Heart right ventricle (tissue), 16 donors: Measurements from ENCODE around the gene IRF6. TPM values are rescaled to one million over a fixed set of nuclear protein-coding genes. Genes with fewer than 3 reads are reported as not detected.
A peak's percentile ranks its signal among the peaks of the same experiment; 100 is the strongest.
"Not testable (repeated sequence)": the region's sequence is repeated elsewhere in the genome, so short reads cannot be mapped to it uniquely, and the experiment has no call there.

Experiments used
- ATAC-seq, 8 donors: fragments of 200-7000 bp; cut with Tn5 transposase; one replicate each; pipeline ENCODE4 v1.9.1; 2020; ENCODE audit warnings: mild to moderate bottlenecking in 8 of 8, moderate library complexity in 8 of 8, moderate number of reproducible peaks in 1 of 8
- DNase-seq, 2 donors: peaks; one replicate each; pipeline ENCODE4 v3.0.0-alpha.2; 2020
- H3K27ac ChIP-seq, 10 donors: fragments of 200-600 bp; sonication (generic) in 2 of 10; one replicate each; pipeline versions ENCODE4 v1.5.0 to v1.8.0; 2020 to 2022; ENCODE audit warnings: mild to moderate bottlenecking in 3 of 10
- H3K27me3 ChIP-seq, 7 donors: fragments of 200-600 bp; one replicate each; pipeline ENCODE4 v1.8.0; 2021 to 2022; ENCODE audit warnings: mild to moderate bottlenecking in 2 of 7
- H3K36me3 ChIP-seq, 9 donors: fragments of 200-600 bp; sonication (generic) in 1 of 9; one replicate each; pipeline versions ENCODE4 v1.5.0 to v1.8.0; 2020 to 2022; ENCODE audit warnings: mild to moderate bottlenecking in 2 of 9
- H3K4me1 ChIP-seq, 9 donors: fragments of 200-600 bp; sonication (generic) in 1 of 9; one replicate each; pipeline versions ENCODE4 v1.5.0 to v1.8.0; 2020 to 2022; ENCODE audit warnings: mild to moderate bottlenecking in 4 of 9
- H3K4me3 ChIP-seq, 10 donors: fragments of 200-600 bp; sonication (generic) in 2 of 10; one replicate each; pipeline versions ENCODE4 v1.5.0 to v1.8.0; 2020 to 2022; ENCODE audit warnings: mild to moderate bottlenecking in 7 of 10, moderate library complexity in 2 of 10
- H3K9me3 ChIP-seq, 11 donors: fragments of 200-600 bp in 10 of 11; sonication (generic) in 2 of 11; one replicate each; pipeline versions ENCODE4 v1.5.0 to v1.8.0; 2013 to 2022; ENCODE audit warnings: mild to moderate bottlenecking in 2 of 11, control low read depth in 1 of 11, moderate library complexity in 1 of 11
- WGBS, 2 donors: extraction: QIAGEN DNeasy Blood & Tissue Kit; methylation state at CpG; one replicate each; pipeline ENCODE4 v1.1.7; 2013; ENCODE audit warnings: inconsistent platforms in 1 of 2; 5-methylcytosine and 5-hydroxymethylcytosine counted together
- intact Hi-C, 10 donors: fragments of 100-400 bp; cut with DNase I; formaldehyde crosslinking; loops; one replicate each; pipeline versions ENCODE4 v1.11.1 to v1.14.2; 2022
- polyA plus RNA-seq, 2 donors: library from polyadenylated mRNA; stranded (reverse); fragments of 200-250 nt; gene quantifications; one replicate each; pipeline ENCODE4 v1.2.3, GENCODE V29; 2013
- total RNA-seq, 10 donors: library from RNA; stranded (reverse); fragmentation: NEBNext Ultra II Directional in 3 of 10; extraction: Animal tissue kit (Norgen Biotek cat#: 25700) in 3 of 10; gene quantifications; one replicate each; pipeline versions ENCODE4 v1.2.1 to v1.2.4, GENCODE V29; 2021 to 2023
- TF ChIP-seq, protein P1 (sequence below), 9 donors: fragments of 200-600 bp; sonication (generic) in 2 of 9; IDR thresholded peaks; one replicate each; pipeline versions ENCODE4 v1.5.0 to v1.8.0; 2021 to 2022; ENCODE audit warnings: antibody characterized with exemption in 9 of 9, mild to moderate bottlenecking in 5 of 9, moderate library complexity in 1 of 9
- donor health status: Arrhythmogenic right ventricular cardiomyopathy.
- donor health status: ischemic (EF 13 %, LVEDD 7.1; RV severe dilation, severe dysfunction).
- donor health status: healthy with polysubstance abuse.
- donor health status: DM: no; HTN: yes; CAD: no.
- donor health status: DM: no; HTN: no; CAD: no.
- donor health status: ischemic (EF 25% LVEDD 6.9; RV normal size, moderate dysfunction).
- donor health status: ischemic (EF 25% LVEDD 5.7; RV mildly dilated, moderate dysfunction).
- donor health status: healthy.
- donor health status: DM: yes; HTN: yes; CAD: no.
- donor health status: Ischemic cardiomyopathy.
- donor health status: ischemic (EF 35%, LVEDD 5.7; RV mildly dilated, moderate dysfunction).
- donor health status: nonischemic (EF 11% LVEDD 7.7; RV severe dilation, severe dysfunction).
- donor health status: DM: yes; HTN: yes; CAD: no.
- donor health status: PGD.
- donor health status: ischemic (EF 29% LVEDD 5.4; RV normal size, mild dysfunction).
- donor health status: nonischemic (EF 23%, LVEDD 6.1; RV moderate dilation, normal function).

IRF6 gene
- total and polyA plus RNA-seq, 12 donors = 1.2 to 69.4 (median 41.3) TPM

- ATAC-seq (no peak), DNase-seq (no peak)
- Histone ChIP-seq H3K4me1 (peaks cover 4 to 52% (median 25%) of the 10 kb centered on the region in 9 donors), H3K27me3 (no peaks in the 10 kb centered on the region), H3K4me3 (no peak overlapping the region), H3K9me3 (no peaks in the 10 kb centered on the region), H3K27ac (peak overlapping the region in 5 of 10 donors; percentile 59 to 89 (median 75)), H3K36me3 (no peaks in the 10 kb centered on the region)
- intact Hi-C loops = no loop called here
- TF ChIP-seq, protein P1, sequence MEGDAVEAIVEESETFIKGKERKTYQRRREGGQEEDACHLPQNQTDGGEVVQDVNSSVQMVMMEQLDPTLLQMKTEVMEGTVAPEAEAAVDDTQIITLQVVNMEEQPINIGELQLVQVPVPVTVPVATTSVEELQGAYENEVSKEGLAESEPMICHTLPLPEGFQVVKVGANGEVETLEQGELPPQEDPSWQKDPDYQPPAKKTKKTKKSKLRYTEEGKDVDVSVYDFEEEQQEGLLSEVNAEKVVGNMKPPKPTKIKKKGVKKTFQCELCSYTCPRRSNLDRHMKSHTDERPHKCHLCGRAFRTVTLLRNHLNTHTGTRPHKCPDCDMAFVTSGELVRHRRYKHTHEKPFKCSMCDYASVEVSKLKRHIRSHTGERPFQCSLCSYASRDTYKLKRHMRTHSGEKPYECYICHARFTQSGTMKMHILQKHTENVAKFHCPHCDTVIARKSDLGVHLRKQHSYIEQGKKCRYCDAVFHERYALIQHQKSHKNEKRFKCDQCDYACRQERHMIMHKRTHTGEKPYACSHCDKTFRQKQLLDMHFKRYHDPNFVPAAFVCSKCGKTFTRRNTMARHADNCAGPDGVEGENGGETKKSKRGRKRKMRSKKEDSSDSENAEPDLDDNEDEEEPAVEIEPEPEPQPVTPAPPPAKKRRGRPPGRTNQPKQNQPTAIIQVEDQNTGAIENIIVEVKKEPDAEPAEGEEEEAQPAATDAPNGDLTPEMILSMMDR (IDR thresholded peaks at IDR 0.05) = no peak
- WGBS, 2 donors = 92% methylated on average over 4 of the region's 4 CpGs
These were observed 3.2 kb downstream of the IRF6 start for GRCh38 chr1:209802780-209803152.

DNA sequence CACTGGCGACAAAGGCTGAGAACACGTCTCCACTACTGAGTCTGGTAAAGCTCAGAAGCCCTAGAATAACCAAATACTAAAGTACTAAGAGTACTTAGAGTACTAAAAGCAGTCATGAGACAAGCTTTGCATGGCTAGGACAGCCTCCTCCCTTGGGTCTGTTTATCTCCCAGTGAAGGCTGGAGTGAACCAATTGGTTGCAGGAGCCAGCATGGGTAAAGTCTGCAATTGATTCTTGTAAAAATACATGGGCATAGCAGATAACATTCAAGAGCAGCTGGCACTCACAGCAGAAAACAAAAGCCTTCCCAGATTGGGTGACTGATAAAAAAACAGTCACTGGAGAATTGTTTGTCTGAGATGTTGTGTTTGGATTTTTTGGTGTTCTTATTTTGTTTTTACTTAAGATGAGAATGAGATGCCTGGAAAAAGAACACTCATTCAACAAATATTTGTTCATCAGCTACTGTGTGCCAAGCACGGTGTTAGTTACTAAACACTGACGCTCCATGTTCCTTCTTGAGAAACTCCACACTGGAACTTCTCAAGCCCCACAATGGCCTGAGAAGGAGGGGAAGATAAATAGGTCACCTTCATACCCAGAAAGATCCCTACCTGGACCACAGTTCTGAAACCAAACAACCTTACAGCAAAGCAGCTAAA is 3.7 kb downstream of the IRF6 start:
- intact Hi-C loops = no loop called here
- 62 to 63% methylated on average over 4 of the region's 4 CpGs for WGBS, 2 donors
- Histone ChIP-seq H3K27ac (peak overlapping the region; percentile 34 to 89 (median 71)), H3K27me3 (no peaks in the 10 kb centered on the region), H3K4me3 (peak overlapping the region in 8 of 10 donors; percentile 1 to 41 (median 20)), H3K4me1 (peaks cover 4 to 47% (median 22%) of the 10 kb centered on the region in 9 donors), H3K9me3 (no peaks in the 10 kb centered on the region), H3K36me3 (no peaks in the 10 kb centered on the region)
- TF ChIP-seq, protein P1 (IDR thresholded peaks at IDR 0.05) = no peak
- peak in 6 of 8 donors; percentile 39 to 78 (median 52) for ATAC-seq
- no peak for DNase-seq

GRCh38 chr1:209800984-209801834 is 4.7 kb downstream of the IRF6 start:
- TF ChIP-seq, protein P1 (IDR thresholded peaks at IDR 0.05) = no peak
- DNase-seq = peak in 1 of 2 donors; percentile 72
- Histone ChIP-seq H3K27ac (peak overlapping the region; percentile 34 to 89 (median 71)), H3K27me3 (no peaks in the 10 kb centered on the region), H3K4me3 (peak overlapping the region in 7 of 10 donors; percentile 1 to 41 (median 25)), H3K9me3 (no peaks in the 10 kb centered on the region), H3K4me1 (peaks cover 4 to 41% (median 20%) of the 10 kb centered on the region in 9 donors), H3K36me3 (no peaks in the 10 kb centered on the region)
- 37 to 48% methylated on average over 5 of the region's 5 CpGs for WGBS, 2 donors
- intact Hi-C loops = no loop called here
- peak in 6 of 8 donors; percentile 36 to 81 (median 74) for ATAC-seq

- TF ChIP-seq, protein P1 (IDR thresholded peaks at IDR 0.05) = peak in 1 of 9 donors; percentile 7
- Histone ChIP-seq H3K9me3 (no peaks in the 10 kb centered on the region), H3K4me3 (no peak overlapping the region), H3K4me1 (peaks cover 4 to 33% (median 16%) of the 10 kb centered on the region in 9 donors), H3K27ac (no peak overlapping the region), H3K27me3 (peaks cover 0 to 18% (median 0%) of the 10 kb centered on the region in 7 donors), H3K36me3 (peaks cover 0 to 17% (median 0%) of the 10 kb centered on the region in 9 donors)
- ATAC-seq (no peak), DNase-seq (no peak)
- intact Hi-C loops = no loop called here
- 83 to 86% methylated on average over 9 of the region's 9 CpGs for whole genome bisulfite sequencing, 2 donors
These were observed 7.8 kb downstream of the IRF6 start for GRCh38 chr1:209797978-209798639.

DNA sequence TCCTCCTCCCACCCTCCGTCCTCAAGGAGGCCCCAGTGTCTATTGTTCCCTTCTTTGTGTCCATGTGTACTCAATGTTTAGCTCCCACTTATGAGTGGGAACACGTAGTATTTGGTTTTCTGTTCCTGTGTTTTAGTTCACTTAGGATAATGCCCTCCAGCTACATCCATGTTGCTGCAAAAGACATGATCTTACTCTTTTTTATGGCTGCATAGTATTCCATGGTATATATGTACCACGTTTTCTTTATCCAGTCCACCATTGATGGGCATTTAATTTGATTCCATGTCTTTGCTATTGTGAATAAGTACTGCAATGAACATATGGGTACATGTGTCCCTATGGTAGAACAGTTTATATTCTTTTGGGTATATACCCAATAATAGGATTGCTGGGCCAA is 12.2 kb downstream of the IRF6 start:
- intact Hi-C loops, H3K27ac ChIP-seq: not testable (repeated sequence)
- peaks cover 0 to 36% (median 0%) of the 10 kb centered on the region in 7 donors for H3K27me3 ChIP-seq

More for the DNA sequence above, 12.2 kb downstream of the IRF6 start:
- H3K4me3 ChIP-seq, H3K4me1 ChIP-seq, ATAC-seq, H3K9me3 ChIP-seq, DNase-seq: not testable (repeated sequence)
- H3K36me3 ChIP-seq = peaks cover 0 to 37% (median 0%) of the 10 kb centered on the region in 9 donors
- 85 to 90% methylated on average over 3 of the region's 3 CpGs for WGBS, 2 donors
